ENCODE results near the gene CATSPER4. TPM values are rescaled to one million over a fixed set of nuclear protein-coding genes. Genes with fewer than 3 reads are reported as not detected.
"Not testable (repeated sequence)": the region's sequence is repeated elsewhere in the genome, so short reads cannot be mapped to it uniquely, and the experiment has no call there.

Gene CATSPER4
- polyA plus RNA-seq, 3 donors from 2014 or later = not detected

DNA sequence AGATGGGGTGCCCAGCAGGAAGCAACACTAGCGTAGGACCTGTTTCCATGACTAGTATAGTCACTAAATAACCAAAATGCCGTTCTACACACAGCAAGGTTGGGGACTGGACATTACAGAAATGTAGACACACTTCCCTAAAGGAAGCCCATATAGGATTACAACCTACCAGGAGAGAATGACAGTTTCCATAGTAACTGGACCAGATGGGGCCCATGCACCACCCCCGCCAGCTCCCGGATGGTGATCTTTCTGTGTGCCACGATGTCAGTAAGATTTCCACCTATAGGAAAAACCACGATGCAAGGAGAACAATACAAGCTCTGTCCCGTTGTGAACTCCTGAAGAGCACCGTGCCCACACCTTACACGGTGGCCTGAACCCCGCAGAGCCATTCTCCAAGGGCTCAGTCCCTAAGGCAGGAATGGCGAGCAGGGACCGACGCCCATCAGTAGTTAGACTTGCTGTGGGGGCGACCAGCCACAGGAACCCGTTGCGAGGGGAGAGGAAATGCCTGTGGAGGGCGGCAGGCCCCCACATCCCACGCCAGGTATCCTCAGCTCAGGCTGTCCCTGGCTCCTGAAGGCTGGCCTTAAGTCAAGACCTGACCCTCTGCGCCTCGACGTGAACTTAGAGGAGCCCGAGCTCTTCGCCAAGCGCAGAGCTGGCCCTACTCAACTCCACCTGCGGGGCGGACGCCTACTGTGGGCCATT, 30.0 kb downstream of the CATSPER4 start:
- no peak overlapping the region for H3K27ac Mint-ChIP-seq
- no peaks in the 10 kb centered on the region for H3K36me3 Mint-ChIP-seq
- no peak for DNase-seq
- H3K27me3 Mint-ChIP-seq (ENCODE audit: low read depth in 3 of 3) = peaks cover 0 to 4% (median 3%) of the 10 kb centered on the region in 3 donors
- H3K9me3 Mint-ChIP-seq = no peaks in the 10 kb centered on the region
- H3K4me1 Mint-ChIP-seq = peaks cover 0 to 3% of the 10 kb centered on the region in 2 donors
- no peak overlapping the region for H3K4me3 Mint-ChIP-seq

GRCh38 chr1:26221094-26221493, 30.7 kb downstream of the CATSPER4 start:
- no peak overlapping the region for H3K4me3 Mint-ChIP-seq
- H3K4me1 Mint-ChIP-seq = peaks cover 7 to 10% of the 10 kb centered on the region in 2 donors
- H3K27ac Mint-ChIP-seq = no peak overlapping the region
- no peaks in the 10 kb centered on the region for H3K9me3 Mint-ChIP-seq
- no peaks in the 10 kb centered on the region for H3K36me3 Mint-ChIP-seq
- peaks cover 0 to 5% (median 3%) of the 10 kb centered on the region in 3 donors for H3K27me3 Mint-ChIP-seq (ENCODE audit: low read depth in 3 of 3)
- no peak for DNase-seq

GRCh38 chr1:26224606-26225005, 34.2 kb downstream of the CATSPER4 start:
- H3K27me3 Mint-ChIP-seq (ENCODE audit: low read depth in 3 of 3) = peaks cover 3 to 10% (median 6%) of the 10 kb centered on the region in 3 donors
- peaks cover 7 to 14% of the 10 kb centered on the region in 2 donors for H3K4me1 Mint-ChIP-seq
- peak overlapping the region in 1 of 6 donors; percentile 36 for H3K27ac Mint-ChIP-seq
- peak overlapping the region; percentile 49 to 86 (median 70) for H3K4me3 Mint-ChIP-seq
- DNase-seq = no peak
- no peaks in the 10 kb centered on the region for H3K36me3 Mint-ChIP-seq
- H3K9me3 Mint-ChIP-seq = no peaks in the 10 kb centered on the region

DNA sequence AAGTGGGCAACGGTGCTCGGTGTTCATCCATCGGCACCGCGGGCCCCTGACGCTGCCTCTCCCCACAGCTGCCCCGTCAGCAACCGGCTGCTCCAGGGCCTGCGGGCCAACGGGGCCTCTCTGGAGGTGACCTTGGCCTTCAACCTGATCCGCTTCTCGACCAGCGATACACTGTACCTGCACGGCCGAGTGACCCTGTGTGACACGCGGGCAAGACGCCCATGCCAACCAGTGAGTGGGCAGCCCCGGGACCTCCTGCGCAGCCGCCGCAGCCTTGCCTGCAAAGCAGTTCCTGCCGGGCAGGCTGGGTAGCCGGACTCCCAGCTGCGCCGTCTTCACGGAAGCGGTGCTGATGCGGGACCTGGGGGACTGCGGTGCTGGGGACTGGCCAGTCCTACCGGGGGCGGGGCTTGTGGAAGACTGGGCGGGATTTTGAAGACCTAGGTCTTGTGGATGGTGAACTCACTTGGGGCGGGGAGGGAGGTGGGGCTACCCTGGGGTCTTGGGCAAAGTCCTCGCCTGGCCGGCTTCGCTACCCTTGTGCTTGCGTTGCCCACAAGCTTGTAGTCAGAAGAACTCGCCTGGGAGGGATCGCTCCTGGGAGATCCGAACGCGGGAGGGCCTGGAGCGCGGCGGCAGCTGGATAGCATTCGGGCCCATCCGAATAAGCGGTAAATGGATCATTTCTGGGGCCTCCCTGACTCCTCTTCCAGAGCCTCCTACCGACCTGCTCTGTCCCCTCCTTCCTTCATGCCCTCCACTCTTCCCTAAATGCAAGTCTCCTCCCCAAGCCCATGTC, 34.8 kb downstream of the CATSPER4 start:
- peak overlapping the region; percentile 70 to 86 (median 82) for H3K4me3 Mint-ChIP-seq
- no peaks in the 10 kb centered on the region for H3K36me3 Mint-ChIP-seq
- H3K27ac Mint-ChIP-seq = peak overlapping the region in 3 of 6 donors; percentile 2 to 46 (median 27)
- H3K4me1 Mint-ChIP-seq = peaks cover 7 to 14% of the 10 kb centered on the region in 2 donors
- H3K9me3 Mint-ChIP-seq = no peaks in the 10 kb centered on the region
- peak; percentile 50 to 58 (median 53) for DNase-seq
- H3K27me3 Mint-ChIP-seq (ENCODE audit: low read depth in 3 of 3) = peaks cover 3 to 10% (median 6%) of the 10 kb centered on the region in 3 donors

- H3K9me3 Mint-ChIP-seq; H3K36me3 Mint-ChIP-seq; H3K27ac Mint-ChIP-seq; H3K4me3 Mint-ChIP-seq; H3K27me3 Mint-ChIP-seq (ENCODE audit: low read depth in 3 of 3); DNase-seq: not testable (repeated sequence)
- peaks cover 24 to 27% of the 10 kb centered on the region in 2 donors for H3K4me1 Mint-ChIP-seq
Measured at GRCh38 chr1:26230682-26231081, 40.3 kb downstream of the CATSPER4 start.

GRCh38 chr1:26233903-26234643, 43.7 kb downstream of the CATSPER4 start, which contains the start of gene CEP85:
Gene CEP85 (plus strand): TSS chr1:26234200. CDS start chr1:26239784, 5,584 bp downstream.
- Mint-ChIP-seq H3K4me3 (peak within 1 kb of the TSS; percentile 97 to 100 (median 99)), H3K9me3 (no peaks in the 10 kb centered on the region), H3K36me3 (no peaks in the 10 kb centered on the region), H3K27ac (peak within 1 kb of the TSS; percentile 92 to 98 (median 96)), H3K27me3 (ENCODE audit: low read depth in 3 of 3) (peaks cover 3 to 7% (median 4%) of the 10 kb centered on the region in 3 donors), H3K4me1 (peaks cover 25 to 32% of the 10 kb centered on the region in 2 donors)
- peak; percentile 97 to 98 (median 98) for DNase-seq

GRCh38 chr1:26234644-26235370, 44.4 kb downstream of the CATSPER4 start:
- DNase-seq = peak; percentile 11 to 21 (median 12)

DNA sequence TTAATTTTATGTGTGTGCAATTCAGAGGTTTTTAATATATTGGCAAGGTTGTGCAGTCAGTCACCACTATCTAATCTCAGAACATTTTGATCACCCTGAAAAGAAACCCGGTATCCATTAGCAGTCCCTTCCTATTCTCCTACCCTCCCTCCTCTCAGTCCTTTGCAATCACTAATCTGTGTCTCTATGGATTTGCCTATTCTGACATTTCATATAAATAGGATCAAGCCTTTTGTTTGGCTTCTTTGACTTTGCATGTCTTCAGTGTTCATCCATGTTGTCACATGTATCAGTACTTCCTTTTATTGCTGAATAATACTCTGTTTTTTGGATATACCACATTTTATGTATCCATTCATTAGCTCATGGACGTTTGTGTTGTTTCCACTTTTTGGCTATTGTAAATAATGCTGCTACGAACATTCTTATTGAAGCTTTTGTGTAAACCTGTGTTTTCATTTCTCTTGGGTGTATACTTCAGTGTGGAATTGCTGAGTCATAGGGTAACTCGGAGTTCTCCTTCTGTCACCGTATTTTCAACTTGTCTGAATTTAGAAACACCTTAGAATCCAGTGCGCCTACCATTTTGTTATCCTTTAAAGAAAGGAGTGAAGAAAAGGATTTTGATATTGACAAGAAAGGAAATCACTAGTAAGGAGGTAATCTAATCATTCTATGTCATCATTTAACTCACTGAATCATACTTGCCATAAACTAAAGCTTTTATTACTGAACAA, 47.0 kb downstream of the CATSPER4 start:
- Mint-ChIP-seq H3K4me3 (no peak overlapping the region), H3K36me3 (peaks cover 0 to 2% (median 2%) of the 10 kb centered on the region in 3 donors), H3K4me1 (peaks cover 25 to 32% of the 10 kb centered on the region in 2 donors), H3K9me3 (no peaks in the 10 kb centered on the region), H3K27ac (no peak overlapping the region), H3K27me3 (ENCODE audit: low read depth in 3 of 3) (peaks cover 3 to 7% (median 4%) of the 10 kb centered on the region in 3 donors)
- no peak for DNase-seq

More at GRCh38 chr1:26234644-26235370, 44.4 kb downstream of the CATSPER4 start:
- peaks cover 3 to 7% (median 4%) of the 10 kb centered on the region in 3 donors for H3K27me3 Mint-ChIP-seq (ENCODE audit: low read depth in 3 of 3)
- H3K4me3 Mint-ChIP-seq = peak overlapping the region; percentile 97 to 100 (median 99)
- peaks cover 25 to 32% of the 10 kb centered on the region in 2 donors for H3K4me1 Mint-ChIP-seq
- H3K9me3 Mint-ChIP-seq = no peaks in the 10 kb centered on the region
- H3K27ac Mint-ChIP-seq = peak overlapping the region; percentile 92 to 98 (median 96)
- no peaks in the 10 kb centered on the region for H3K36me3 Mint-ChIP-seq

- Mint-ChIP-seq H3K36me3 (peaks cover 0 to 15% (median 9%) of the 10 kb centered on the region in 3 donors), H3K4me1 (peaks cover 10 to 19% of the 10 kb centered on the region in 2 donors), H3K4me3 (no peak overlapping the region), H3K27me3 (ENCODE audit: low read depth in 3 of 3) (no peaks in the 10 kb centered on the region), H3K27ac (no peak overlapping the region), H3K9me3 (no peaks in the 10 kb centered on the region)
- no peak for DNase-seq
Measured at GRCh38 chr1:26239936-26240335, 49.5 kb downstream of the CATSPER4 start.

Other genes with a start within 250 kb of the CATSPER4 start
- 10 to 100 TPM; 35.6 to 65.0 (median 37.9) TPM for gene PAFAH2, start 192.5 kb upstream of the CATSPER4 start, polyA plus RNA-seq
- not detected for gene EXTL1, start 168.8 kb upstream of the CATSPER4 start, polyA plus RNA-seq
- not detected for gene SLC30A2, start 144.5 kb upstream of the CATSPER4 start, polyA plus RNA-seq
- gene TRIM63, start 123.0 kb upstream of the CATSPER4 start, polyA plus RNA-seq = under 1 TPM in 1 of 3 donors, not detected in 2; 0.14 TPM
- gene PDIK1L, start 78.8 kb upstream of the CATSPER4 start, polyA plus RNA-seq = 1 to 10 TPM in 2 of 3 donors, under 1 TPM in 1; 0.89 to 3.3 (median 2.3) TPM
- gene FAM110D, start 31.5 kb upstream of the CATSPER4 start, polyA plus RNA-seq = not detected
- gene C1orf232, start 21.6 kb upstream of the CATSPER4 start, polyA plus RNA-seq = not detected
- gene ZNF593, start 20.7 kb upstream of the CATSPER4 start, polyA plus RNA-seq = 10 to 100 TPM; 11.3 to 31.4 (median 27.1) TPM
- under 1 TPM in 1 of 3 donors, not detected in 2; 0.45 TPM for gene ZNF593OS, start 18.8 kb upstream of the CATSPER4 start, polyA plus RNA-seq
- not detected for gene CNKSR1, start 13.1 kb upstream of the CATSPER4 start, polyA plus RNA-seq
- 1 to 10 TPM; 4.0 to 6.9 (median 5.4) TPM for gene CEP85, start 43.6 kb downstream of the CATSPER4 start, polyA plus RNA-seq
- 1,000 to 10,000 TPM; 1,203 to 2,040 (median 1,333) TPM for gene SH3BGRL3, start 89.5 kb downstream of the CATSPER4 start, polyA plus RNA-seq
- 1 to 10 TPM; 5.7 to 8.8 (median 8.3) TPM for gene UBXN11, start 116.0 kb downstream of the CATSPER4 start, polyA plus RNA-seq
- 1,000 to 10,000 TPM; 3,509 to 3,975 (median 3,639) TPM for gene CD52, start 127.4 kb downstream of the CATSPER4 start, polyA plus RNA-seq
- 1 to 10 TPM in 2 of 3 donors, not detected in 1; 1.2 to 1.3 TPM for gene CRYBG2, start 163.5 kb downstream of the CATSPER4 start, polyA plus RNA-seq
- gene ZNF683, start 182.1 kb downstream of the CATSPER4 start, polyA plus RNA-seq = 10 to 100 TPM in 2 of 3 donors, 1 to 10 TPM in 1; 4.1 to 61.3 (median 24.2) TPM
- gene LIN28A, start 220.2 kb downstream of the CATSPER4 start, polyA plus RNA-seq = not detected
- 10 to 100 TPM; 18.6 to 40.3 (median 24.4) TPM for gene DHDDS, start 241.7 kb downstream of the CATSPER4 start, polyA plus RNA-seq

Measured in immature natural killer cell (primary cell).